A673 (cell line): ENCODE data around the gene CAMK2A.

Experiments used
- CTCF ChIP-seq: fragments of 300-800, 200-600 bp; sonication (generic); conservative IDR thresholded peaks from 2 replicates; pipeline ENCODE4 v1.5.1; 2017; ENCODE audit warnings: low read depth, mild to moderate bottlenecking, antibody characterized with exemption, low read length, moderate library complexity, mixed read lengths
- EZH2 ChIP-seq: fragments of 200-600 bp; sonication (generic); IDR thresholded peaks from 2 replicates; pipeline ENCODE4 v1.6.1; 2017; ENCODE audit warnings: borderline replicate concordance, low read depth, mild to moderate bottlenecking, mixed read lengths, antibody characterized with exemption, low read length; ENCODE audit not compliant: poor library complexity, severe bottlenecking

- TF ChIP-seq CTCF: no peak
- TF ChIP-seq EZH2: no peak
Measured at GRCh38 chr5:150253416-150254208, 36.0 kb downstream of the CAMK2A start.
